GM18505 (cell line): ENCODE measurements around the gene GAPDHS.

Source experiments
- ATAC-seq: cut with Tn5 transposase; IDR thresholded peaks from one replicate; pipeline ENCODE4 v1.9.1; 2021; ENCODE audit not compliant: unreplicated experiment
- POLR2A ChIP-seq: IDR thresholded peaks from 4 replicates; pipeline ENCODE4 v1.6.1; 2011; ENCODE audit warnings: borderline replicate concordance; ENCODE audit not compliant: insufficient read depth, insufficient read length; ENCODE audit errors: extremely low read depth

Gene GAPDHS

GRCh38 chr19:35539314-35539713 is 6.1 kb downstream of the GAPDHS start:
- TF ChIP-seq POLR2A, result no peak
- ATAC-seq, result no peak

- ATAC-seq, result no peak
- TF ChIP-seq POLR2A, result no peak
Observed at GRCh38 chr19:35539850-35540249, 6.6 kb downstream of the GAPDHS start.

- no peak for TF ChIP-seq POLR2A
- ATAC-seq, result no peak
Observed at GRCh38 chr19:35540356-35540927, 7.2 kb downstream of the GAPDHS start.

GRCh38 chr19:35542209-35542608 is 9.0 kb downstream of the GAPDHS start:
- no peak for TF ChIP-seq POLR2A
- no peak for ATAC-seq

- no peak for TF ChIP-seq POLR2A
- ATAC-seq, result no peak
Observed at GRCh38 chr19:35543280-35544109, 10.2 kb downstream of the GAPDHS start.

- no peak for TF ChIP-seq POLR2A
- ATAC-seq, result no peak
Observed at GRCh38 chr19:35544110-35544802, 11.0 kb downstream of the GAPDHS start.

GRCh38 chr19:35545001-35545854 is 12.0 kb downstream of the GAPDHS start, which contains the start of gene TMEM147:
Gene TMEM147 (plus strand): TSS chr19:35545626. CDS start chr19:35545740, 114 bp downstream.
- ATAC-seq, result peak; percentile 78
- TF ChIP-seq POLR2A, result peak; percentile 84

- peak; percentile 35 for ATAC-seq
Observed at GRCh38 chr19:35545855-35546381, 12.7 kb downstream of the GAPDHS start.

GRCh38 chr19:35546532-35546931 is 13.3 kb downstream of the GAPDHS start:
- TF ChIP-seq POLR2A, result no peak
- no peak for ATAC-seq

More at GRCh38 chr19:35545855-35546381, 12.7 kb downstream of the GAPDHS start:
- no peak for TF ChIP-seq POLR2A

- ATAC-seq, result no peak
- no peak for TF ChIP-seq POLR2A
Observed at GRCh38 chr19:35549174-35549788, 16.0 kb downstream of the GAPDHS start.

- ATAC-seq, result no peak
- no peak for TF ChIP-seq POLR2A
Observed at GRCh38 chr19:35549879-35550523, 16.7 kb downstream of the GAPDHS start.
